K562 (cell line): ENCODE results near the gene TAPBPL. TPM values are rescaled to one million over a fixed set of nuclear protein-coding genes. Genes with fewer than 3 reads are reported as not detected.

Experiments used
- ATAC-seq: fragments of 200-7000 bp; cut with Tn5 transposase; 3 replicates; pipeline ENCODE4 v1.9.1; 2020; ENCODE audit warnings: moderate library complexity
- BruUV-seq: library from RNA; stranded (reverse); fragments of 400-500 nt; replicated peaks from 2 replicates; lab custom pipeline; 2021; lab: Mats Ljungman, UMichigan
- CTCF ChIA-PET: fragments of 300-600 bp; formaldehyde crosslinking; extraction: SDS; loops from one replicate; lab custom pipeline; 2021; ENCODE audit warnings: low intra/inter-chr PET ratio; lab: Yijun Ruan, JAX
- POLR2A ChIA-PET: fragments of 300-600, 350-650 bp; sonication (Branson Sonifier 250); formaldehyde crosslinking; extraction: SDS; loops from one replicate; lab custom pipeline; 2021; ENCODE audit warnings: antibody characterized with exemption, inconsistent platforms; lab: Yijun Ruan, JAX
- DNase-seq, 4 experiments: peaks; one replicate each; pipeline versions ENCODE4 v3.0.0 to v3.0.0-alpha.2; 2011 to 2018; ENCODE audit warnings: low spot score in 3 of 4, mixed read lengths in 3 of 4; ENCODE audit errors: extremely low read depth in 1 of 4
- FAIRE-seq: peaks from 2 replicates; lab custom pipeline; 2011; peaks lifted over from hg19 to GRCh38; lab: Jason Lieb, UNC
- H2AFZ ChIP-seq: 2 replicates; pipeline ENCODE4 v1.6.0; 2011; ENCODE audit warnings: low read depth, low read length, control low read depth, inconsistent platforms
- H3K27ac ChIP-seq: fragments of 200-600 bp; 3 replicates; pipeline ENCODE4 v1.8.0; 2011; ENCODE audit warnings: low read depth, mild to moderate bottlenecking, control low read depth, inconsistent platforms, low read length, moderate library complexity, mixed read lengths; ENCODE audit errors: extremely low read depth
- H3K27me3 ChIP-seq, 2 experiments: fragments of 300-600 bp in 1 of 2; 2 replicates in 1 of 2; 3 replicates in 1 of 2; pipeline versions ENCODE4 v1.6.0 to v1.8.0; 2011; ENCODE audit warnings: inconsistent platforms in 2 of 2, low read length in 2 of 2, mild to moderate bottlenecking in 1 of 2, mixed read lengths in 1 of 2, moderate library complexity in 1 of 2; ENCODE audit not compliant: control insufficient read depth in 2 of 2, insufficient read depth in 2 of 2
- H3K36me3 ChIP-seq: fragments of 300-600 bp; 3 replicates; pipeline ENCODE4 v1.8.0; 2011; ENCODE audit warnings: mild to moderate bottlenecking, low read length, inconsistent platforms; ENCODE audit not compliant: control insufficient read depth, insufficient read depth
- H3K4me1 ChIP-seq, 2 experiments: fragments of 200-600 bp in 1 of 2; replicated peaks in 1 of 2; 2 replicates in 1 of 2; 3 replicates in 1 of 2; pipeline versions ENCODE4 v1.5.1 to v1.8.0; 2011; ENCODE audit warnings: inconsistent platforms in 2 of 2, low read length in 2 of 2, mild to moderate bottlenecking in 1 of 2, mixed read lengths in 1 of 2, moderate library complexity in 1 of 2; ENCODE audit not compliant: control insufficient read depth in 2 of 2, insufficient read depth in 2 of 2
- H3K4me2 ChIP-seq: 2 replicates; pipeline ENCODE4 v1.6.1; 2011; ENCODE audit warnings: low read length, control low read depth, inconsistent platforms, mixed read lengths; ENCODE audit not compliant: insufficient read depth
- H3K4me3 ChIP-seq: fragments of 200-600 bp; sonication (generic), shearing (Covaris generic); 2 replicates; pipeline ENCODE4 v1.5.1; 2016; ENCODE audit warnings: control low read depth, inconsistent platforms
- H3K79me2 ChIP-seq: fragments of 200-600 bp; 3 replicates; pipeline ENCODE4 v1.8.0; 2011; ENCODE audit warnings: low read length, inconsistent platforms; ENCODE audit not compliant: control insufficient read depth, insufficient read depth
- H3K9ac ChIP-seq, 2 experiments: 2 replicates each; pipeline versions ENCODE4 v1.6.0 to v1.6.1; 2011; ENCODE audit warnings: low read depth in 2 of 2, low read length in 2 of 2, control low read depth in 1 of 2, inconsistent platforms in 1 of 2, mild to moderate bottlenecking in 1 of 2, mixed read lengths in 1 of 2; ENCODE audit not compliant: insufficient read depth in 1 of 2
- H3K9me1 ChIP-seq: one replicate; pipeline ENCODE4 v1.6.0; 2011; ENCODE audit warnings: inconsistent platforms, mild to moderate bottlenecking, low read length, moderate library complexity; ENCODE audit not compliant: control insufficient read depth, insufficient read depth
- H3K9me3 ChIP-seq: replicated peaks from 2 replicates; pipeline ENCODE4 v1.5.1; 2011; ENCODE audit warnings: low read depth, low read length, inconsistent platforms; ENCODE audit not compliant: control insufficient read depth, insufficient read depth
- H4K20me1 ChIP-seq: replicated peaks from 2 replicates; pipeline ENCODE4 v1.6.1; 2011; ENCODE audit warnings: low read length, inconsistent platforms, mixed read lengths; ENCODE audit not compliant: control insufficient read depth, insufficient read depth
- CEBPZ ChIP-seq: fragments of 150-350 bp; IDR thresholded peaks from 2 replicates; pipeline ENCODE4 v1.6.1; 2014; ENCODE audit warnings: low read depth, mild to moderate bottlenecking, low read length, borderline replicate concordance
- CHD1 ChIP-seq: fragments of 200-600 bp; sonication (generic); IDR thresholded peaks from one replicate; pipeline ENCODE4 v1.6.1; 2012; ENCODE audit warnings: mild to moderate bottlenecking, moderate library complexity, low read length, inconsistent platforms
- CHD2 ChIP-seq: IDR thresholded peaks from 2 replicates; pipeline ENCODE4 v1.6.1; 2011; ENCODE audit warnings: low read depth, low read length
- ELF1 ChIP-seq: fragments of 200-800 bp; sonication (Bioruptor generic); IDR thresholded peaks from 2 replicates; pipeline ENCODE4 v1.6.1; 2016; ENCODE audit warnings: missing genetic modification characterization, missing compliant biosample characterization
- ESRRA ChIP-seq: fragments of 450-650 bp; IDR thresholded peaks from 2 replicates; pipeline ENCODE4 v1.6.1; 2014; ENCODE audit warnings: low read depth, mild to moderate bottlenecking, moderate library complexity, borderline replicate concordance
- GTF2E2 ChIP-seq: fragments of 200-800 bp; sonication (Bioruptor generic); IDR thresholded peaks from 2 replicates; pipeline ENCODE4 v1.6.1; 2016; ENCODE audit warnings: missing genetic modification characterization, missing compliant biosample characterization
- ILK ChIP-seq: fragments of 450-650 bp; IDR thresholded peaks from 2 replicates; pipeline ENCODE4 v1.6.1; 2016; ENCODE audit warnings: missing genetic modification characterization, low read depth, mild to moderate bottlenecking, missing compliant biosample characterization, moderate library complexity, borderline replicate concordance
- KAT2B ChIP-seq: IDR thresholded peaks from one replicate; pipeline ENCODE4 v1.6.1; 2012; ENCODE audit warnings: low read depth, mild to moderate bottlenecking, control low read depth, inconsistent platforms, low read length, moderate library complexity
- LCOR ChIP-seq: sonication (generic); formaldehyde crosslinking; IDR thresholded peaks from 2 replicates; pipeline ENCODE4 v1.8.0; 2022; ENCODE audit warnings: mild to moderate bottlenecking, missing genetic modification reagents
- RBM14 ChIP-seq: fragments of 200-400 bp; formaldehyde crosslinking; IDR thresholded peaks from 2 replicates; pipeline ENCODE4 v1.6.1; 2018; ENCODE audit warnings: low read depth, mild to moderate bottlenecking, low read length, moderate library complexity, borderline replicate concordance; ENCODE audit not compliant: insufficient read depth
- YY1 ChIP-seq, 3 experiments: IDR thresholded peaks; 2 replicates each; pipeline ENCODE4 v1.6.1; 2011; ENCODE audit warnings: low read length in 2 of 3, mild to moderate bottlenecking in 2 of 3, moderate library complexity in 2 of 3, borderline replicate concordance in 1 of 3, control low read depth in 1 of 3, low read depth in 1 of 3; ENCODE audit not compliant: insufficient read depth in 3 of 3, insufficient replicate concordance in 2 of 3, control insufficient read depth in 1 of 3, insufficient read length in 1 of 3; ENCODE audit errors: extremely low read depth in 1 of 3
- ZNF24 ChIP-seq: fragments of 450-650 bp; IDR thresholded peaks from 2 replicates; pipeline ENCODE4 v1.6.1; 2016
- ZNF41 ChIP-seq: fragments of 250-450 bp; sonication (Bioruptor Pico); conservative IDR thresholded peaks from 2 replicates; pipeline ENCODE4 v1.4.0; 2020; ENCODE audit warnings: mild to moderate bottlenecking
- WGBS: fragments of 100-300 bp; shearing (Covaris generic); methylation state at CpG from one replicate; pipeline ENCODE4 v1.1.6; 2016; ENCODE audit warnings: low coverage, mixed read lengths; ENCODE audit not compliant: insufficient coverage; ENCODE audit errors: missing lambda C conversion rate; 5-methylcytosine and 5-hydroxymethylcytosine counted together
- in situ Hi-C: fragments of 300-500 bp; cut with MboI; formaldehyde crosslinking; loops from 4 replicates; pipeline ENCODE4 v1.15.0; 2018; ENCODE audit warnings: inconsistent platforms, mixed read lengths
- intact Hi-C: fragments of 100-400 bp; cut with micrococcal nuclease; formaldehyde crosslinking; loops from 2 replicates; pipeline ENCODE4 v1.14.2; 2022
- polyA plus RNA-seq, 8 experiments: library from polyadenylated mRNA; depleted of rRNA in 4 of 8; stranded (reverse) in 5 of 8; unstranded in 3 of 8; fragments of >200 nt; fragmentation: Nextera tagmentation in 2 of 8; fragmentation: Illumina TruSeq in 1 of 8; extraction: Ambion mirVana in 2 of 8; extraction: Trizol in 1 of 8; gene quantifications; 2 replicates each; pipeline versions ENCODE4 v1.2.1 to v1.2.3, GENCODE V29; 2011 to 2014; ENCODE audit warnings: inconsistent platforms in 1 of 8, missing spikeins in 1 of 8
- total RNA-seq, 7 experiments: library from RNA; depleted of rRNA in 6 of 7; stranded (reverse); fragments of >200 nt in 6 of 7; fragmentation: Illumina TruSeq in 2 of 7; extraction: Trizol in 2 of 7; gene quantifications; 2 replicates each; pipeline versions ENCODE4 v1.2.1 to v1.2.3, GENCODE V29; 2011 to 2021; ENCODE audit warnings: low replicate concordance in 1 of 7
- TF ChIP-seq, protein P1 (sequence below): fragments of 450-650 bp; formaldehyde crosslinking; IDR thresholded peaks from 2 replicates; pipeline ENCODE4 v1.4.0; 2020; ENCODE audit warnings: mild to moderate bottlenecking, mixed read lengths

Gene TAPBPL
- total and polyA plus RNA-seq, 9 of the 15 experiments (the other 6 are each of a cell fraction or from before 2014, with no cell fraction given): 0.29 to 1.6 (median 0.45) TPM

- H3K4me3 ChIP-seq: no peak overlapping the region
- no peak for ATAC-seq
- in situ Hi-C loops (no loop called here), intact Hi-C loops (no loop called here)
- ChIA-PET CTCF (no interaction called here), POLR2A (interaction anchor here (0.6 kb wide), 1 partner anchor 107 kb away, joined by 4 read pairs; no protein-coding TSS in a partner anchor)
- DNase-seq: peak in 1 of 4 experiments; percentile 13
- H3K9me3 ChIP-seq: no peaks in the 10 kb centered on the region
- H3K4me2 ChIP-seq: no peak overlapping the region
- peaks cover 12 to 13% of the 10 kb centered on the region in 2 experiments; a peak in 4 of 5 replicates for H3K4me1 ChIP-seq
- no peaks in the 10 kb centered on the region for H3K9me1 ChIP-seq
- no peak for FAIRE-seq
- H2AFZ ChIP-seq: no peak overlapping the region
- H3K9ac ChIP-seq: no peak overlapping the region; a peak in 1 of 4 replicates
- WGBS: 31% methylated on average over 21 of the region's 23 CpGs
- no peak overlapping the region for H3K27ac ChIP-seq
- no peaks in the 10 kb centered on the region for H3K36me3 ChIP-seq
- H3K79me2 ChIP-seq: no peaks in the 10 kb centered on the region
- H4K20me1 ChIP-seq: no peaks in the 10 kb centered on the region
- no TSS peak for BruUV-seq
- no peaks in the 10 kb centered on the region for H3K27me3 ChIP-seq
- TF ChIP-seq KAT2B (no peak), ZNF41 (no peak), ELF1 (tag) (no peak), CHD2 (no peak), CHD1 (no peak), CEBPZ (no peak), RBM14 (no peak), ZNF24 (no peak), YY1 (IDR thresholded peaks at IDR 0.05; ENCODE audit: borderline replicate concordance in 1 of 3, control insufficient read depth in 1 of 3, extremely low read depth in 1 of 3, insufficient read depth in 3 of 3, insufficient read length in 1 of 3, insufficient replicate concordance in 2 of 3, low read depth in 1 of 3, low read length in 2 of 3) (peak in 1 of 3 experiments; percentile 13), ESRRA (no peak), LCOR (CRISPR knock-in tag) (no peak), GTF2E2 (tag) (no peak), ILK (tag) (no peak)
- TF ChIP-seq, protein P1, sequence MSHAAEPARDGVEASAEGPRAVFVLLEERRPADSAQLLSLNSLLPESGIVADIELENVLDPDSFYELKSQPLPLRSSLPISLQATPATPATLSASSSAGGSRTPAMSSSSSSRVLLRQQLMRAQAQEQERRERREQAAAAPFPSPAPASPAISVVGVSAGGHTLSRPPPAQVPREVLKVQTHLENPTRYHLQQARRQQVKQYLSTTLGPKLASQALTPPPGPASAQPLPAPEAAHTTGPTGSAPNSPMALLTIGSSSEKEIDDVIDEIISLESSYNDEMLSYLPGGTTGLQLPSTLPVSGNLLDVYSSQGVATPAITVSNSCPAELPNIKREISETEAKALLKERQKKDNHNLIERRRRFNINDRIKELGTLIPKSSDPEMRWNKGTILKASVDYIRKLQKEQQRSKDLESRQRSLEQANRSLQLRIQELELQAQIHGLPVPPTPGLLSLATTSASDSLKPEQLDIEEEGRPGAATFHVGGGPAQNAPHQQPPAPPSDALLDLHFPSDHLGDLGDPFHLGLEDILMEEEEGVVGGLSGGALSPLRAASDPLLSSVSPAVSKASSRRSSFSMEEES (CRISPR knock-in tag): no peak
These were observed 26.0 kb upstream of the TAPBPL start for GRCh38 chr12:6425590-6426531.
